ENCODE data around the gene TXNDC8.

- no peak for TF ChIP-seq ZNF274 (IDR thresholded peaks at IDR 0.05; ENCODE audit: low read depth, low read length)
- TF ChIP-seq SUZ12 (IDR thresholded peaks at IDR 0.05; ENCODE audit: extremely low read depth, insufficient read depth, insufficient read length): no peak
- TF ChIP-seq YY1 (IDR thresholded peaks at IDR 0.05; ENCODE audit: insufficient read depth, insufficient read length): no peak
Measured at GRCh38 chr9:110282018-110282738, 55.5 kb downstream of the TXNDC8 start.
